Astrocyte (in vitro differentiated cells and primary cell): ENCODE data around the gene CLMP. TPM values are rescaled to one million over a fixed set of nuclear protein-coding genes. Genes with fewer than 3 reads are reported as not detected.

Experiments used
- DNase-seq: peaks from one replicate; pipeline ENCODE4 v3.0.0-alpha.2; 2010; ENCODE audit warnings: low read depth
- FAIRE-seq: peaks from 2 replicates; lab custom pipeline; 2011; peaks lifted over from hg19 to GRCh38; lab: Jason Lieb, UNC
- H2AFZ ChIP-seq: 2 replicates; pipeline ENCODE4 v1.6.0; 2012; ENCODE audit warnings: low read depth, low read length, inconsistent platforms
- H3K27ac ChIP-seq: 2 replicates; pipeline ENCODE4 v1.5.1; 2011; ENCODE audit warnings: low read depth, low read length, inconsistent platforms
- H3K27me3 ChIP-seq: 2 replicates; pipeline ENCODE4 v1.6.0; 2011; ENCODE audit warnings: low read length, inconsistent platforms; ENCODE audit not compliant: insufficient read depth
- H3K36me3 ChIP-seq: 2 replicates; pipeline ENCODE4 v1.5.1; 2011; ENCODE audit warnings: low read length, inconsistent platforms; ENCODE audit not compliant: insufficient read depth
- H3K4me1 ChIP-seq: 2 replicates; pipeline ENCODE4 v1.5.1; 2011; ENCODE audit warnings: low read length, inconsistent platforms; ENCODE audit not compliant: insufficient read depth
- H3K4me2 ChIP-seq: 2 replicates; pipeline ENCODE4 v1.6.0; 2012; ENCODE audit warnings: low read length, inconsistent platforms
- H3K4me3 ChIP-seq: 2 replicates; pipeline ENCODE4 v1.5.1; 2011; ENCODE audit warnings: low read depth, mild to moderate bottlenecking, low read length, inconsistent platforms; ENCODE audit not compliant: insufficient read depth
- H3K79me2 ChIP-seq: 2 replicates; pipeline ENCODE4 v1.6.0; 2012; ENCODE audit warnings: mild to moderate bottlenecking, low read length, inconsistent platforms; ENCODE audit not compliant: insufficient read depth
- H3K9ac ChIP-seq: 2 replicates; pipeline ENCODE4 v1.6.0; 2012; ENCODE audit warnings: mild to moderate bottlenecking, low read length, inconsistent platforms
- H3K9me3 ChIP-seq: 2 replicates; pipeline ENCODE4 v1.5.1; 2012; ENCODE audit warnings: low read depth, mild to moderate bottlenecking, low read length, inconsistent platforms; ENCODE audit not compliant: insufficient read depth
- H4K20me1 ChIP-seq: 2 replicates; pipeline ENCODE4 v1.6.0; 2012; ENCODE audit warnings: low read length, inconsistent platforms; ENCODE audit not compliant: insufficient read depth
- H3K27ac Mint-ChIP-seq: one replicate; pipeline ENCODE4 v1.8.0; 2021; ENCODE audit warnings: mild to moderate bottlenecking, mixed read lengths; ENCODE audit not compliant: unreplicated experiment
- H3K27me3 Mint-ChIP-seq: one replicate; pipeline ENCODE4 v1.8.0; 2021; ENCODE audit warnings: low read depth, mixed read lengths; ENCODE audit not compliant: unreplicated experiment
- H3K36me3 Mint-ChIP-seq: one replicate; pipeline ENCODE4 v1.8.0; 2021; ENCODE audit warnings: low read depth, mixed read lengths; ENCODE audit not compliant: unreplicated experiment
- H3K4me1 Mint-ChIP-seq: one replicate; pipeline ENCODE4 v1.8.0; 2021; ENCODE audit warnings: low read depth, mixed read lengths; ENCODE audit not compliant: unreplicated experiment
- H3K4me3 Mint-ChIP-seq: one replicate; pipeline ENCODE4 v1.8.0; 2021; ENCODE audit warnings: mild to moderate bottlenecking, moderate library complexity, mixed read lengths; ENCODE audit not compliant: unreplicated experiment
- H3K9me3 Mint-ChIP-seq: one replicate; pipeline ENCODE4 v1.8.0; 2021; ENCODE audit warnings: mild to moderate bottlenecking, mixed read lengths; ENCODE audit not compliant: unreplicated experiment
- CTCF ChIP-seq: IDR thresholded peaks from 2 replicates; pipeline ENCODE4 v1.5.1; 2011; ENCODE audit warnings: low read depth, mild to moderate bottlenecking, inconsistent platforms, low read length, moderate library complexity; ENCODE audit not compliant: insufficient read depth
- EZH2 ChIP-seq: IDR thresholded peaks from 2 replicates; pipeline ENCODE4 v1.6.1; 2012; ENCODE audit warnings: mild to moderate bottlenecking, low read length, inconsistent platforms; ENCODE audit not compliant: insufficient read depth
- total RNA-seq: library from RNA; stranded (reverse); gene quantifications from 2 replicates; pipeline ENCODE4 v1.2.1, GENCODE V29; 2021

The CLMP gene
- total RNA-seq, 1 donor from 2014 or later = 16.0 TPM

GRCh38 chr11:123040111-123040432 is 155.0 kb downstream of the CLMP start:
- no peaks in the 10 kb centered on the region for H3K79me2 ChIP-seq
- no peak overlapping the region for H3K27ac ChIP-seq
- no peaks in the 10 kb centered on the region for H3K9me3 ChIP-seq
- TF ChIP-seq EZH2 (no peak), CTCF (no peak)
- no peaks in the 10 kb centered on the region for H3K27me3 ChIP-seq
- DNase-seq (no peak), FAIRE-seq (no peak)
- H3K4me2 ChIP-seq = peak overlapping the region; percentile 1
- H3K4me3 Mint-ChIP-seq = no peak overlapping the region
- H3K4me3 ChIP-seq = no peak overlapping the region
- H3K36me3 ChIP-seq = no peaks in the 10 kb centered on the region
- no peaks in the 10 kb centered on the region for H3K36me3 Mint-ChIP-seq
- H3K9ac ChIP-seq = no peak overlapping the region
- no peak overlapping the region for H2AFZ ChIP-seq
- no peak overlapping the region for H3K27ac Mint-ChIP-seq
- H3K27me3 Mint-ChIP-seq = peaks cover 3% of the 10 kb centered on the region
- no peaks in the 10 kb centered on the region for H3K4me1 Mint-ChIP-seq
- H3K9me3 Mint-ChIP-seq = peaks cover 2% of the 10 kb centered on the region
- no peaks in the 10 kb centered on the region for H4K20me1 ChIP-seq
- peaks cover 3% of the 10 kb centered on the region for H3K4me1 ChIP-seq

- Histone ChIP-seq H3K4me2 (no peak overlapping the region), H3K9me3 (no peaks in the 10 kb centered on the region), H3K4me1 (peaks cover 3% of the 10 kb centered on the region), H4K20me1 (no peaks in the 10 kb centered on the region), H3K79me2 (no peaks in the 10 kb centered on the region), H2AFZ (no peak overlapping the region), H3K27ac (no peak overlapping the region), H3K36me3 (no peaks in the 10 kb centered on the region), H3K4me3 (no peak overlapping the region), H3K9ac (no peak overlapping the region), H3K27me3 (no peaks in the 10 kb centered on the region)
- H3K27me3 Mint-ChIP-seq = peaks cover 5% of the 10 kb centered on the region
- DNase-seq = no peak
- no peak overlapping the region for H3K27ac Mint-ChIP-seq
- H3K4me1 Mint-ChIP-seq = no peaks in the 10 kb centered on the region
- TF ChIP-seq CTCF (no peak), EZH2 (no peak)
- no peak overlapping the region for H3K4me3 Mint-ChIP-seq
- H3K36me3 Mint-ChIP-seq = no peaks in the 10 kb centered on the region
- peaks cover 2% of the 10 kb centered on the region for H3K9me3 Mint-ChIP-seq
- FAIRE-seq = no peak
Measured at GRCh38 chr11:123035831-123036230, 159.2 kb downstream of the CLMP start.

- no peak for DNase-seq
- no peak for TF ChIP-seq EZH2
- TF ChIP-seq CTCF = no peak
- no peaks in the 10 kb centered on the region for H4K20me1 ChIP-seq
- FAIRE-seq = no peak
- no peaks in the 10 kb centered on the region for H3K9me3 ChIP-seq
- no peaks in the 10 kb centered on the region for H3K79me2 ChIP-seq
- H3K9ac ChIP-seq = no peak overlapping the region
- H2AFZ ChIP-seq = no peak overlapping the region
- no peak overlapping the region for H3K4me3 Mint-ChIP-seq
- no peaks in the 10 kb centered on the region for H3K36me3 Mint-ChIP-seq
- H3K4me2 ChIP-seq = no peak overlapping the region
- H3K4me3 ChIP-seq = no peak overlapping the region
- H3K27ac Mint-ChIP-seq = no peak overlapping the region
- no peaks in the 10 kb centered on the region for H3K36me3 ChIP-seq
- H3K4me1 ChIP-seq = no peaks in the 10 kb centered on the region
- H3K27me3 ChIP-seq = no peaks in the 10 kb centered on the region
- peaks cover 2% of the 10 kb centered on the region for H3K9me3 Mint-ChIP-seq
- H3K27me3 Mint-ChIP-seq = peaks cover 5% of the 10 kb centered on the region
- H3K4me1 Mint-ChIP-seq = no peaks in the 10 kb centered on the region
- no peak overlapping the region for H3K27ac ChIP-seq
Measured at GRCh38 chr11:123034597-123034996, 160.5 kb downstream of the CLMP start.
